K562 (cell line): ENCODE results near the gene DHX8. TPM values are rescaled to one million over a fixed set of nuclear protein-coding genes. Genes with fewer than 3 reads are reported as not detected.
A peak's percentile ranks its signal among the peaks of the same experiment; 100 is the strongest.

ENCODE experiments used
- ARHGAP35 ChIP-seq: fragments of 450-650 bp; IDR thresholded peaks from 2 replicates; pipeline ENCODE4 v1.6.1; 2018; ENCODE audit not compliant: partially characterized antibody
- BMI1 ChIP-seq: fragments of 150-350 bp; IDR thresholded peaks from 2 replicates; pipeline ENCODE4 v1.6.1; 2014; ENCODE audit warnings: low read length
- EP400 ChIP-seq: fragments of 450-650 bp; IDR thresholded peaks from 2 replicates; pipeline ENCODE4 v1.6.1; 2017; ENCODE audit warnings: antibody characterized with exemption, mild to moderate bottlenecking, moderate library complexity
- ESRRA ChIP-seq: fragments of 450-650 bp; IDR thresholded peaks from 2 replicates; pipeline ENCODE4 v1.6.1; 2014; ENCODE audit warnings: low read depth, mild to moderate bottlenecking, moderate library complexity, borderline replicate concordance
- FOXA3 ChIP-seq, 2 experiments: fragments of 450-650 bp in 1 of 2; sonication (generic) in 1 of 2; formaldehyde crosslinking; IDR thresholded peaks in 1 of 2; conservative IDR thresholded peaks in 1 of 2; 2 replicates each; pipeline versions ENCODE4 v1.4.0 to v1.8.0; 2020 to 2022; ENCODE audit warnings: mild to moderate bottlenecking in 2 of 2, missing genetic modification reagents in 1 of 2
- NRF1 ChIP-seq, 2 experiments: fragments of 450-650 bp; IDR thresholded peaks in 1 of 2; conservative IDR thresholded peaks in 1 of 2; 2 replicates each; pipeline ENCODE4 v1.6.1; 2014; ENCODE audit warnings: mild to moderate bottlenecking in 2 of 2
- SRF ChIP-seq, 2 experiments: fragments of 250-450, 450-650 bp in 1 of 2; sonication (Bioruptor Pico) in 1 of 2; sonication (generic) in 1 of 2; formaldehyde crosslinking; IDR thresholded peaks; 2 replicates each; pipeline versions ENCODE4 v1.5.0 to v1.5.1; 2020 to 2022; ENCODE audit warnings: mild to moderate bottlenecking in 1 of 2, missing genetic modification reagents in 1 of 2
- SRSF9 ChIP-seq: fragments of 200-400 bp; formaldehyde crosslinking; IDR thresholded peaks from 2 replicates; pipeline ENCODE4 v1.6.1; 2017; ENCODE audit warnings: low read depth, low read length, borderline replicate concordance
- TEAD2 ChIP-seq: fragments of 450-650 bp; IDR thresholded peaks from 2 replicates; pipeline ENCODE4 v1.6.1; 2016; ENCODE audit warnings: missing genetic modification characterization, control low read depth, missing compliant biosample characterization
- ZKSCAN3 ChIP-seq: fragments of 250-450 bp; sonication (Bioruptor Pico); IDR thresholded peaks from 2 replicates; pipeline ENCODE4 v1.4.0; 2020
- polyA plus RNA-seq, 8 experiments: library from polyadenylated mRNA; depleted of rRNA in 4 of 8; stranded (reverse) in 5 of 8; unstranded in 3 of 8; fragments of >200 nt; fragmentation: Nextera tagmentation in 2 of 8; fragmentation: Illumina TruSeq in 1 of 8; extraction: Ambion mirVana in 2 of 8; extraction: Trizol in 1 of 8; gene quantifications; 2 replicates each; pipeline versions ENCODE4 v1.2.1 to v1.2.3, GENCODE V29; 2011 to 2014; ENCODE audit warnings: inconsistent platforms in 1 of 8, missing spikeins in 1 of 8
- total RNA-seq, 7 experiments: library from RNA; depleted of rRNA in 6 of 7; stranded (reverse); fragments of >200 nt in 6 of 7; fragmentation: Illumina TruSeq in 2 of 7; extraction: Trizol in 2 of 7; gene quantifications; 2 replicates each; pipeline versions ENCODE4 v1.2.1 to v1.2.3, GENCODE V29; 2011 to 2021; ENCODE audit warnings: low replicate concordance in 1 of 7
- TF ChIP-seq, protein P1 (sequence below), 2 experiments: IDR thresholded peaks; 2 replicates each; pipeline ENCODE4 v1.6.1; 2011; ENCODE audit warnings: borderline replicate concordance in 1 of 2, control low read depth in 1 of 2, low read depth in 1 of 2, low read length in 1 of 2, mild to moderate bottlenecking in 1 of 2, mixed read lengths in 1 of 2, moderate library complexity in 1 of 2; ENCODE audit not compliant: insufficient read depth in 1 of 2, insufficient read length in 1 of 2, poor library complexity in 1 of 2, severe bottlenecking in 1 of 2; ENCODE audit errors: extremely low read depth in 1 of 2
- TF ChIP-seq, protein P2 (sequence below), 2 experiments: fragments of 450-650 bp in 1 of 2; IDR thresholded peaks; 2 replicates each; pipeline ENCODE4 v1.6.1; 2011 to 2017; ENCODE audit warnings: low read depth in 2 of 2, antibody characterized with exemption in 1 of 2, borderline replicate concordance in 1 of 2, low read length in 1 of 2, mild to moderate bottlenecking in 1 of 2, mixed read lengths in 1 of 2; ENCODE audit not compliant: control insufficient read depth in 1 of 2
- TF ChIP-seq, protein P3 (sequence below), 2 experiments: fragments of 450-650 bp in 1 of 2; sonication (generic) in 1 of 2; formaldehyde crosslinking in 1 of 2; IDR thresholded peaks in 1 of 2; conservative IDR thresholded peaks in 1 of 2; 2 replicates each; pipeline versions ENCODE4 v1.6.1 to v1.8.1; 2016 to 2023; ENCODE audit warnings: mild to moderate bottlenecking in 2 of 2, moderate library complexity in 2 of 2, inconsistent platforms in 1 of 2, missing genetic modification reagents in 1 of 2
- TF ChIP-seq, protein P4 (sequence below): sonication (generic); formaldehyde crosslinking; IDR thresholded peaks from 2 replicates; pipeline ENCODE4 v1.8.1; 2023; ENCODE audit warnings: mild to moderate bottlenecking, missing genetic modification reagents

The DHX8 gene
- total and polyA plus RNA-seq, 9 of the 15 experiments (the other 6 are each of a cell fraction or from before 2014, with no cell fraction given): 16.7 to 42.5 (median 25.6) TPM

DNA sequence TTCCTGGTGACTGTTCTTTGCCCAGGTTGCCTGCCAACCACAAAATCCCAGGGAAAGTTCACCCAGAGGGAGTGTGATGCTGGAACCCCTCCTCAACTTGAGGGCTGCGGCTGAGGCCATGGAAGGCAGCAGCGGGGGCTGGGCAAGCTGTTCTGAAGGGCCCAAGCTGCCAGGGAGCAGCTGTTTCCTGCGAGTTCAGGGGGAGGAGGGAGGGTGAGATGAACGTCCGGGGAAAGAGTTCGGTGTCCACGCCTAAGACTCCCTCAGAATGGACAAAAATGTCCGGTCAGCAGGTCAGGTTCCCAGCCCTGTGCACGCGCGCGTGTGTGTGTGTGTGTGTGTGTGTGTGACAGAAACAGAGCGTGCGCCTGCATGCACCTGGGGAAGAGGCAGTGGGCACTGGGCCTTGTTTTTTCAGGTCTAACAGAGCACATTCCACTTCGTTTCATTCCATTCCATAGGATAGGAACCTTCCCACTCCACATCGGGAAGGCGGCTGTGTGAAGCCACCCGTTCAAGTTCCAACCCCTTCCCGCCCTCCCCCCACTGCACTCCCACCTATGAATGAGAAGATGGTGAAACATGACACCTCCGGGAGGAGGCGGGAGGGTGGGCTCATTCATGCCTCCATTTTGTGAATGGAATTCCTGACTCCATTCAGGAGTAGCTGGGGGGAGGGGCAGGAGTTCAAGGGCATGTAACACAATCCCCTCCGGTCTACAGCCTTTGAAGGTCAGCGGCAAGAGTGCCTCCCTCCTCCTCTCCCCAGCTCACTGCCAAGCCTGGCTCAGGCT, 46.7 kb downstream of the DHX8 start (continued):
- TF ChIP-seq, protein P1, sequence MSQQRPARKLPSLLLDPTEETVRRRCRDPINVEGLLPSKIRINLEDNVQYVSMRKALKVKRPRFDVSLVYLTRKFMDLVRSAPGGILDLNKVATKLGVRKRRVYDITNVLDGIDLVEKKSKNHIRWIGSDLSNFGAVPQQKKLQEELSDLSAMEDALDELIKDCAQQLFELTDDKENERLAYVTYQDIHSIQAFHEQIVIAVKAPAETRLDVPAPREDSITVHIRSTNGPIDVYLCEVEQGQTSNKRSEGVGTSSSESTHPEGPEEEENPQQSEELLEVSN (IDR thresholded peaks at IDR 0.05; ENCODE audit: borderline replicate concordance in 1 of 2, extremely low read depth in 1 of 2, insufficient read depth in 1 of 2, insufficient read length in 1 of 2, low read depth in 1 of 2, low read length in 1 of 2, poor library complexity in 1 of 2, severe bottlenecking in 1 of 2): peak in 1 of 2 experiments; percentile 43
- TF ChIP-seq TEAD2 (0 out of 2 replicates have a peak, but pooled peaks have one; percentile 32), ZKSCAN3 (CRISPR knock-in tag) (no peak), BMI1 (no peak), EP400 (peak; percentile 35; the same call in 1 of the 2 replicates), NRF1 (conservative IDR thresholded peaks at IDR 0.05 in 1 of 2, IDR thresholded peaks at IDR 0.05 in 1 of 2) (peak; percentile 43 to 62; a peak in 3 of 4 replicates), ARHGAP35 (no peak), ESRRA (peak; percentile 93), SRSF9 (no peak), SRF (CRISPR knock-in tag; IDR thresholded peaks at IDR 0.05) (no peak), FOXA3 (CRISPR knock-in tag; conservative IDR thresholded peaks at IDR 0.05 in 1 of 2, IDR thresholded peaks at IDR 0.05 in 1 of 2) (0 out of 4 replicates have a peak, but pooled peaks of 1 of the 2 experiments have one; percentile 19)
- TF ChIP-seq, protein P2, sequence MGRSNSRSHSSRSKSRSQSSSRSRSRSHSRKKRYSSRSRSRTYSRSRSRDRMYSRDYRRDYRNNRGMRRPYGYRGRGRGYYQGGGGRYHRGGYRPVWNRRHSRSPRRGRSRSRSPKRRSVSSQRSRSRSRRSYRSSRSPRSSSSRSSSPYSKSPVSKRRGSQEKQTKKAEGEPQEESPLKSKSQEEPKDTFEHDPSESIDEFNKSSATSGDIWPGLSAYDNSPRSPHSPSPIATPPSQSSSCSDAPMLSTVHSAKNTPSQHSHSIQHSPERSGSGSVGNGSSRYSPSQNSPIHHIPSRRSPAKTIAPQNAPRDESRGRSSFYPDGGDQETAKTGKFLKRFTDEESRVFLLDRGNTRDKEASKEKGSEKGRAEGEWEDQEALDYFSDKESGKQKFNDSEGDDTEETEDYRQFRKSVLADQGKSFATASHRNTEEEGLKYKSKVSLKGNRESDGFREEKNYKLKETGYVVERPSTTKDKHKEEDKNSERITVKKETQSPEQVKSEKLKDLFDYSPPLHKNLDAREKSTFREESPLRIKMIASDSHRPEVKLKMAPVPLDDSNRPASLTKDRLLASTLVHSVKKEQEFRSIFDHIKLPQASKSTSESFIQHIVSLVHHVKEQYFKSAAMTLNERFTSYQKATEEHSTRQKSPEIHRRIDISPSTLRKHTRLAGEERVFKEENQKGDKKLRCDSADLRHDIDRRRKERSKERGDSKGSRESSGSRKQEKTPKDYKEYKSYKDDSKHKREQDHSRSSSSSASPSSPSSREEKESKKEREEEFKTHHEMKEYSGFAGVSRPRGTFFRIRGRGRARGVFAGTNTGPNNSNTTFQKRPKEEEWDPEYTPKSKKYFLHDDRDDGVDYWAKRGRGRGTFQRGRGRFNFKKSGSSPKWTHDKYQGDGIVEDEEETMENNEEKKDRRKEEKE (IDR thresholded peaks at IDR 0.05; ENCODE audit: borderline replicate concordance in 1 of 2, control insufficient read depth in 1 of 2, low read depth in 2 of 2, low read length in 1 of 2): no peak
- TF ChIP-seq, protein P3, sequence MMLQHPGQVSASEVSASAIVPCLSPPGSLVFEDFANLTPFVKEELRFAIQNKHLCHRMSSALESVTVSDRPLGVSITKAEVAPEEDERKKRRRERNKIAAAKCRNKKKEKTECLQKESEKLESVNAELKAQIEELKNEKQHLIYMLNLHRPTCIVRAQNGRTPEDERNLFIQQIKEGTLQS (IDR thresholded peaks at IDR 0.05): no peak
- TF ChIP-seq, protein P3 (CRISPR knock-in tag; conservative IDR thresholded peaks at IDR 0.05): no peak
- TF ChIP-seq, protein P4, sequence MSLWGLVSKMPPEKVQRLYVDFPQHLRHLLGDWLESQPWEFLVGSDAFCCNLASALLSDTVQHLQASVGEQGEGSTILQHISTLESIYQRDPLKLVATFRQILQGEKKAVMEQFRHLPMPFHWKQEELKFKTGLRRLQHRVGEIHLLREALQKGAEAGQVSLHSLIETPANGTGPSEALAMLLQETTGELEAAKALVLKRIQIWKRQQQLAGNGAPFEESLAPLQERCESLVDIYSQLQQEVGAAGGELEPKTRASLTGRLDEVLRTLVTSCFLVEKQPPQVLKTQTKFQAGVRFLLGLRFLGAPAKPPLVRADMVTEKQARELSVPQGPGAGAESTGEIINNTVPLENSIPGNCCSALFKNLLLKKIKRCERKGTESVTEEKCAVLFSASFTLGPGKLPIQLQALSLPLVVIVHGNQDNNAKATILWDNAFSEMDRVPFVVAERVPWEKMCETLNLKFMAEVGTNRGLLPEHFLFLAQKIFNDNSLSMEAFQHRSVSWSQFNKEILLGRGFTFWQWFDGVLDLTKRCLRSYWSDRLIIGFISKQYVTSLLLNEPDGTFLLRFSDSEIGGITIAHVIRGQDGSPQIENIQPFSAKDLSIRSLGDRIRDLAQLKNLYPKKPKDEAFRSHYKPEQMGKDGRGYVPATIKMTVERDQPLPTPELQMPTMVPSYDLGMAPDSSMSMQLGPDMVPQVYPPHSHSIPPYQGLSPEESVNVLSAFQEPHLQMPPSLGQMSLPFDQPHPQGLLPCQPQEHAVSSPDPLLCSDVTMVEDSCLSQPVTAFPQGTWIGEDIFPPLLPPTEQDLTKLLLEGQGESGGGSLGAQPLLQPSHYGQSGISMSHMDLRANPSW (CRISPR knock-in tag): no peak
